HEK293 (cell line): ENCODE data around the gene NLE1.
A peak's percentile ranks its signal among the peaks of the same experiment; 100 is the strongest.

Source experiments
- CTCF ChIA-PET: fragments of 350-600 bp; formaldehyde crosslinking; extraction: SDS; loops from one replicate; lab custom pipeline; 2021; ENCODE audit warnings: antibody characterized with exemption; lab: Yijun Ruan, JAX
- POLR2A ChIA-PET: fragments of 300-600 bp; formaldehyde crosslinking; extraction: SDS; loops from one replicate; lab custom pipeline; 2020; ENCODE audit warnings: antibody characterized with exemption, inconsistent platforms; lab: Yijun Ruan, JAX
- H3K27ac ChIP-seq: fragments of 200-500 bp; sonication (Bioruptor generic); 2 replicates; pipeline ENCODE4 v1.5.1; 2014; ENCODE audit warnings: low read depth, low read length, control low read depth, inconsistent platforms; ENCODE audit errors: extremely low read depth
- H3K36me3 ChIP-seq, 2 experiments: fragments of 200-500 bp in 1 of 2; sonication (Bioruptor generic) in 1 of 2; 1 replicate in 1 of 2; 2 replicates in 1 of 2; pipeline ENCODE4 v1.5.1; 2014 to 2017; ENCODE audit warnings: inconsistent platforms in 2 of 2, low read length in 2 of 2; ENCODE audit not compliant: control insufficient read depth in 2 of 2, insufficient read depth in 1 of 2
- H3K4me1 ChIP-seq: fragments of 200-500 bp; sonication (Bioruptor generic); 2 replicates; pipeline ENCODE4 v1.5.1; 2014; ENCODE audit warnings: mild to moderate bottlenecking, low read length, inconsistent platforms; ENCODE audit not compliant: control insufficient read depth, insufficient read depth
- H3K4me3 ChIP-seq: 2 replicates; pipeline ENCODE4 v1.5.1; 2011; ENCODE audit warnings: low read depth, mild to moderate bottlenecking, control low read depth, low read length, moderate library complexity
- H3K9me3 ChIP-seq: fragments of 200-500 bp; sonication (Bioruptor generic); 2 replicates; pipeline ENCODE4 v1.5.1; 2014; ENCODE audit warnings: low read depth, low read length, inconsistent platforms; ENCODE audit not compliant: control insufficient read depth, insufficient read depth
- GFI1B ChIP-seq: fragments of 450-650 bp; formaldehyde crosslinking; IDR thresholded peaks from 2 replicates; pipeline ENCODE4 v1.5.1; 2016; ENCODE audit warnings: missing biosample characterization, missing genetic modification characterization
- GLI4 ChIP-seq: fragments of 450-650 bp; formaldehyde crosslinking; IDR thresholded peaks from 2 replicates; pipeline ENCODE4 v1.5.1; 2016; ENCODE audit warnings: missing biosample characterization, missing genetic modification characterization
- HOXD13 ChIP-seq: sonication (generic); formaldehyde crosslinking; IDR thresholded peaks from 2 replicates; pipeline ENCODE4 v1.8.0; 2022; ENCODE audit warnings: missing genetic modification reagents, borderline replicate concordance
- PRDM1 ChIP-seq: fragments of 450-650 bp; formaldehyde crosslinking; IDR thresholded peaks from 2 replicates; pipeline ENCODE4; 2016; ENCODE audit warnings: missing biosample characterization, missing genetic modification characterization
- TCF7L2 ChIP-seq: IDR thresholded peaks from 2 replicates; pipeline ENCODE4 v1.6.1; 2011; ENCODE audit warnings: low read depth, mild to moderate bottlenecking, inconsistent platforms, low read length, moderate library complexity, borderline replicate concordance
- TRIM28 ChIP-seq: IDR thresholded peaks from 2 replicates; pipeline ENCODE4 v1.6.1; 2011; ENCODE audit warnings: low read length, control low read depth, borderline replicate concordance
- ZBTB1 ChIP-seq: fragments of 450-650 bp; formaldehyde crosslinking; IDR thresholded peaks from 2 replicates; pipeline ENCODE4 v1.5.1; 2016; ENCODE audit warnings: missing biosample characterization, missing genetic modification characterization
- ZFP69B ChIP-seq: fragments of 450-650 bp; formaldehyde crosslinking; IDR thresholded peaks from 2 replicates; pipeline ENCODE4 v1.5.1; 2016; ENCODE audit warnings: missing biosample characterization, missing genetic modification characterization
- ZIC2 ChIP-seq: fragments of 450-650 bp; formaldehyde crosslinking; IDR thresholded peaks from 2 replicates; pipeline ENCODE4 v1.5.1; 2016; ENCODE audit warnings: missing biosample characterization, missing genetic modification characterization
- ZNF132 ChIP-seq: fragments of 450-650 bp; formaldehyde crosslinking; IDR thresholded peaks from 2 replicates; pipeline ENCODE4 v1.5.1; 2017; ENCODE audit warnings: missing biosample characterization, missing genetic modification characterization, borderline replicate concordance
- ZNF214 ChIP-seq: fragments of 450-650 bp; formaldehyde crosslinking; IDR thresholded peaks from 2 replicates; pipeline ENCODE4 v1.5.1; 2017; ENCODE audit warnings: missing biosample characterization, mild to moderate bottlenecking, missing genetic modification characterization, borderline replicate concordance
- ZNF221 ChIP-seq: fragments of 450-650 bp; formaldehyde crosslinking; IDR thresholded peaks from 2 replicates; pipeline ENCODE4 v1.5.1; 2017; ENCODE audit warnings: missing biosample characterization, missing genetic modification characterization, borderline replicate concordance
- ZNF239 ChIP-seq: fragments of 450-650 bp; formaldehyde crosslinking; IDR thresholded peaks from 2 replicates; pipeline ENCODE4 v1.5.1; 2016; ENCODE audit warnings: missing biosample characterization, missing genetic modification characterization
- ZNF302 ChIP-seq: fragments of 450-650 bp; formaldehyde crosslinking; IDR thresholded peaks from 2 replicates; pipeline ENCODE4 v1.5.1; 2016; ENCODE audit warnings: missing biosample characterization, missing genetic modification characterization, low read depth
- ZNF48 ChIP-seq: fragments of 450-650 bp; formaldehyde crosslinking; IDR thresholded peaks from 2 replicates; pipeline ENCODE4 v1.5.1; 2016; ENCODE audit warnings: missing biosample characterization, missing genetic modification characterization
- ZNF501 ChIP-seq: fragments of 450-650 bp; formaldehyde crosslinking; IDR thresholded peaks from 2 replicates; pipeline ENCODE4 v1.5.1; 2016; ENCODE audit warnings: missing biosample characterization, missing genetic modification characterization
- ZNF558 ChIP-seq: fragments of 450-650 bp; formaldehyde crosslinking; IDR thresholded peaks from 2 replicates; pipeline ENCODE4 v1.5.1; 2016; ENCODE audit warnings: missing biosample characterization, missing genetic modification characterization
- ZNF596 ChIP-seq: fragments of 450-650 bp; IDR thresholded peaks from 2 replicates; pipeline ENCODE4 v1.5.0; 2018; ENCODE audit warnings: missing biosample characterization, mild to moderate bottlenecking, missing genetic modification characterization, moderate library complexity
- ZNF623 ChIP-seq: fragments of 450-650 bp; formaldehyde crosslinking; IDR thresholded peaks from 2 replicates; pipeline ENCODE4 v1.5.1; 2016; ENCODE audit warnings: missing biosample characterization, missing genetic modification characterization
- ZNF792 ChIP-seq: fragments of 450-650 bp; formaldehyde crosslinking; IDR thresholded peaks from 2 replicates; pipeline ENCODE4 v1.5.1; 2016; ENCODE audit warnings: missing biosample characterization, missing genetic modification characterization
- ZSCAN23 ChIP-seq: fragments of 450-650 bp; formaldehyde crosslinking; IDR thresholded peaks from 2 replicates; pipeline ENCODE4 v1.5.1; 2016; ENCODE audit warnings: missing biosample characterization, missing genetic modification characterization
- ZXDB ChIP-seq: fragments of 450-650 bp; formaldehyde crosslinking; IDR thresholded peaks from 2 replicates; pipeline ENCODE4 v1.5.1; 2016; ENCODE audit warnings: missing biosample characterization, missing genetic modification characterization
- TF ChIP-seq, protein P1 (sequence below): sonication (generic); formaldehyde crosslinking; IDR thresholded peaks from 2 replicates; pipeline ENCODE4 v1.8.1; 2022; ENCODE audit warnings: mild to moderate bottlenecking, moderate library complexity, missing genetic modification reagents
- TF ChIP-seq, protein P2 (sequence below): fragments of 450-650 bp; formaldehyde crosslinking; IDR thresholded peaks from 2 replicates; pipeline ENCODE4 v1.5.1; 2016; ENCODE audit warnings: missing biosample characterization, missing genetic modification characterization
- TF ChIP-seq, protein P3 (sequence below): fragments of 450-650 bp; formaldehyde crosslinking; IDR thresholded peaks from 2 replicates; pipeline ENCODE4 v1.5.1; 2016; ENCODE audit warnings: missing biosample characterization, missing genetic modification characterization
- TF ChIP-seq, protein P4 (sequence below): fragments of 450-650 bp; formaldehyde crosslinking; IDR thresholded peaks from 2 replicates; pipeline ENCODE4 v1.5.1; 2017; ENCODE audit warnings: missing biosample characterization, mild to moderate bottlenecking, missing genetic modification characterization, moderate library complexity
- TF ChIP-seq, protein P5 (sequence below): fragments of 450-650 bp; IDR thresholded peaks from 2 replicates; pipeline ENCODE4 v1.5.1; 2018; ENCODE audit warnings: missing biosample characterization, mild to moderate bottlenecking, missing genetic modification characterization

The NLE1 gene

DNA sequence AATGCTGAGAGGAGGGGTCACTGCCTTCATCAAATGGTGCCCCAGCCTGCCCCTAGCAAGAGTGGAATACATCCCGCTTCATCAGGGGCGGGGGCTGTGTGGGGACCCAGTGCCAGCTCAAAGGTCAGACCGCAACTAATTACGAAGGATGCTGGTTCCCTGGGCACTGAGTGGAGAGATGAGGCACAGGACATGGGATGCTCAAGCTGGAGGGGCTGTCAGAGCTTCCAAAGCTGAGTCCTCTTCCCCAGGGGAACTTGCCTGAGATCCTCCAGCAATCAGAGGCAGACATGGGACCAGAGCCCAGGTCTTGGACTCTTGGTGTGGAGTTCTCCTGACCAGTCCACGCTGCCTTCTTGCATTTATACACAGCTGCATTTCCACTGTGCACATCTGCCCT is 24.4 kb upstream of the NLE1 start:
- CTCF ChIA-PET = interaction anchor here (1.2 to 1.7 kb wide), 2 partner anchors 367 to 373 kb away, joined by 4 to 5 read pairs; no protein-coding TSS in a partner anchor
- POLR2A ChIA-PET = no interaction called here
- Histone ChIP-seq H3K9me3 (no peaks in the 10 kb centered on the region), H3K4me3 (no peak overlapping the region), H3K4me1 (no peaks in the 10 kb centered on the region), H3K27ac (no peak overlapping the region), H3K36me3 (no peaks in the 10 kb centered on the region)
- TF ChIP-seq ZNF132 (tag by site-specific recombination) (no peak), ZNF48 (tag by site-specific recombination) (no peak), ZNF501 (tag by site-specific recombination) (no peak), TRIM28 (no peak), ZSCAN23 (tag by site-specific recombination) (no peak), TCF7L2 (no peak), ZNF792 (tag by site-specific recombination) (no peak), ZNF221 (tag by site-specific recombination) (no peak), GFI1B (tag by site-specific recombination) (no peak), ZNF214 (tag by site-specific recombination) (no peak), ZNF239 (tag by site-specific recombination) (no peak), ZNF596 (no peak), ZNF558 (no peak)
- TF ChIP-seq, protein P1, sequence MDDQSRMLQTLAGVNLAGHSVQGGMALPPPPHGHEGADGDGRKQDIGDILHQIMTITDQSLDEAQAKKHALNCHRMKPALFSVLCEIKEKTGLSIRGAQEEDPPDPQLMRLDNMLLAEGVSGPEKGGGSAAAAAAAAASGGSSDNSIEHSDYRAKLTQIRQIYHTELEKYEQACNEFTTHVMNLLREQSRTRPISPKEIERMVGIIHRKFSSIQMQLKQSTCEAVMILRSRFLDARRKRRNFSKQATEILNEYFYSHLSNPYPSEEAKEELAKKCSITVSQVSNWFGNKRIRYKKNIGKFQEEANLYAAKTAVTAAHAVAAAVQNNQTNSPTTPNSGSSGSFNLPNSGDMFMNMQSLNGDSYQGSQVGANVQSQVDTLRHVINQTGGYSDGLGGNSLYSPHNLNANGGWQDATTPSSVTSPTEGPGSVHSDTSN (CRISPR knock-in tag) = no peak
- TF ChIP-seq, protein P2, sequence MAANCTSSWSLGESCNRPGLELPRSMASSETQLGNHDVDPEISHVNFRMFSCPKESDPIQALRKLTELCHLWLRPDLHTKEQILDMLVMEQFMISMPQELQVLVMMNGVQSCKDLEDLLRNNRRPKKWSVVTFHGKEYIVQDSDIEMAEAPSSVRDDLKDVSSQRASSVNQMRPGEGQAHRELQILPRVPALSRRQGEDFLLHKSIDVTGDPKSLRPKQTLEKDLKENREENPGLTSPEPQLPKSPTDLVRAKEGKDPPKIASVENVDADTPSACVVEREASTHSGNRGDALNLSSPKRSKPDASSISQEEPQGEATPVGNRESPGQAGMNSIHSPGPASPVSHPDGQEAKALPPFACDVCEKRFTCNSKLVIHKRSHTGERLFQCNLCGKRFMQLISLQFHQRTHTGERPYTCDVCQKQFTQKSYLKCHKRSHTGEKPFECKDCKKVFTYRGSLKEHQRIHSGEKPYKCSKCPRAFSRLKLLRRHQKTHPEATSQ (tag by site-specific recombination) = no peak
- TF ChIP-seq, protein P3, sequence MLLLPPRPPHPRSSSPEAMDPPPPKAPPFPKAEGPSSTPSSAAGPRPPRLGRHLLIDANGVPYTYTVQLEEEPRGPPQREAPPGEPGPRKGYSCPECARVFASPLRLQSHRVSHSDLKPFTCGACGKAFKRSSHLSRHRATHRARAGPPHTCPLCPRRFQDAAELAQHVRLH (tag by site-specific recombination) = no peak

DNA sequence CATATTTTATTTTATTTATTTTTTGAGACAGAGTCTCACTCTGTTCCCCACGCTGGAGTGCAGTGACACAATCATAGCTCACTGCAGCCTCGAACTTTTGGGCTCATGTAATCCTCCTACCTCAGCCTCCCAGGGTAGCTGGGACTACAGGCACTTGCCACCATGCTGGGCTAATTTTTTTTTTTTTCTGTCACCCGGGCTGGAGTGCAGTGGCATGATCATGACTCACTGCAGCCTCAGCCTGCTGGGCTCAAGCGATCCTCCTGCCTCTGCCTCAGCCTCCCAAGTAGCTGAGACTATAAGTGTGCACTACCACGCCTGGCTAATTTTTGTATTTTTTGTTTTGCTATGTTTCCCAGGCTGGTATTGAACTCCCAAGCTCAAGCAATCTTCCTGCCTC is 22.6 kb upstream of the NLE1 start:
- Histone ChIP-seq H3K27ac (no peak overlapping the region), H3K4me3 (no peak overlapping the region), H3K36me3 (no peaks in the 10 kb centered on the region), H3K9me3 (no peaks in the 10 kb centered on the region), H3K4me1 (peaks cover 4% of the 10 kb centered on the region; the same call in 1 of the 2 replicates)
- TF ChIP-seq, protein P4, sequence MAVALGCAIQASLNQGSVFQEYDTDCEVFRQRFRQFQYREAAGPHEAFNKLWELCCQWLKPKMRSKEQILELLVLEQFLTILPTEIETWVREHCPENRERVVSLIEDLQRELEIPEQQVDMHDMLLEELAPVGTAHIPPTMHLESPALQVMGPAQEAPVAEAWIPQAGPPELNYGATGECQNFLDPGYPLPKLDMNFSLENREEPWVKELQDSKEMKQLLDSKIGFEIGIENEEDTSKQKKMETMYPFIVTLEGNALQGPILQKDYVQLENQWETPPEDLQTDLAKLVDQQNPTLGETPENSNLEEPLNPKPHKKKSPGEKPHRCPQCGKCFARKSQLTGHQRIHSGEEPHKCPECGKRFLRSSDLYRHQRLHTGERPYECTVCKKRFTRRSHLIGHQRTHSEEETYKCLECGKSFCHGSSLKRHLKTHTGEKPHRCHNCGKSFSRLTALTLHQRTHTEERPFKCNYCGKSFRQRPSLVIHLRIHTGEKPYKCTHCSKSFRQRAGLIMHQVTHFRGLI = no peak
- TF ChIP-seq ZIC2 (tag by site-specific recombination) = peak; percentile 37
- CTCF ChIA-PET = interaction anchor here (0.6 to 1.7 kb wide), 4 partner anchors 148 to 375 kb away, joined by 3 to 4 read pairs (median 4); no protein-coding TSS in a partner anchor
- POLR2A ChIA-PET = no interaction called here

DNA sequence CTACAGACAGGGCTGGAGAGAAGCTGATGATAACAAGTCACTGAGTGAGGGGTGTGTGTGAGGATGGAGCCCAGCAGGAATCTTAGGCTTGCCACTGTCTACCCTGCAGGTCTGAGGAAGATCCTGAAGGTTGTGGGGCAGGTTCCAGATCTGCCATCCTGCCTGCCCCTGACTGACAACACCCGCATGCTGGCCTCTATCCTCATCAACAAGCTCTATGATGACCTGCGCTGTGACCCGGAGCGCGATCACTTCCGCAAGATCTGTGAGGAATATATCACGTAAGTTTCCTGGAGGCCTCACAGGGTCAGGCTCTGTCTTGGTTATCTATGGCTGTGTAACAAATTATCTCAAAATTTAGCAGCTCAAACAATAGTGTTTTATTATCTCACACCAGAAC is 21.8 kb upstream of the NLE1 start:
- CTCF ChIA-PET = interaction anchor here (0.6 to 1.7 kb wide), 3 partner anchors 9 to 376 kb away, joined by 3 to 4 read pairs (median 4); no protein-coding TSS in a partner anchor
- POLR2A ChIA-PET = interaction anchor here (1.0 kb wide), 1 partner anchor 79 kb away, joined by 3 read pairs; the partner anchor contains the start of gene SLFN5
- Histone ChIP-seq H3K36me3 (no peaks in the 10 kb centered on the region), H3K4me3 (no peak overlapping the region), H3K27ac (no peak overlapping the region), H3K9me3 (no peaks in the 10 kb centered on the region), H3K4me1 (peaks cover 4% of the 10 kb centered on the region; the same call in 1 of the 2 replicates)
- TF ChIP-seq ZBTB1 (tag by site-specific recombination) = no peak
- TF ChIP-seq HOXD13 (CRISPR knock-in tag) = no peak
- TF ChIP-seq ZNF302 (tag by site-specific recombination) = no peak
- TF ChIP-seq ZIC2 (tag by site-specific recombination) = no peak
- TF ChIP-seq, protein P5, sequence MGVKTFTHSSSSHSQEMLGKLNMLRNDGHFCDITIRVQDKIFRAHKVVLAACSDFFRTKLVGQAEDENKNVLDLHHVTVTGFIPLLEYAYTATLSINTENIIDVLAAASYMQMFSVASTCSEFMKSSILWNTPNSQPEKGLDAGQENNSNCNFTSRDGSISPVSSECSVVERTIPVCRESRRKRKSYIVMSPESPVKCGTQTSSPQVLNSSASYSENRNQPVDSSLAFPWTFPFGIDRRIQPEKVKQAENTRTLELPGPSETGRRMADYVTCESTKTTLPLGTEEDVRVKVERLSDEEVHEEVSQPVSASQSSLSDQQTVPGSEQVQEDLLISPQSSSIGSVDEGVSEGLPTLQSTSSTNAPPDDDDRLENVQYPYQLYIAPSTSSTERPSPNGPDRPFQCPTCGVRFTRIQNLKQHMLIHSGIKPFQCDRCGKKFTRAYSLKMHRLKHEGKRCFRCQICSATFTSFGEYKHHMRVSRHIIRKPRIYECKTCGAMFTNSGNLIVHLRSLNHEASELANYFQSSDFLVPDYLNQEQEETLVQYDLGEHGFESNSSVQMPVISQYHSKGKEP = no peak
- TF ChIP-seq ZNF623 (tag by site-specific recombination) = no peak
- TF ChIP-seq PRDM1 (tag by site-specific recombination) = no peak
- no peak for TF ChIP-seq ZFP69B (tag by site-specific recombination)
- no peak for TF ChIP-seq ZNF132 (tag by site-specific recombination)
- no peak for TF ChIP-seq ZXDB (tag by site-specific recombination)
- TF ChIP-seq GLI4 (tag by site-specific recombination) = no peak
